GM12878 (cell line): ENCODE data around the gene ITGB5. TPM values are rescaled to one million over a fixed set of nuclear protein-coding genes. Genes with fewer than 3 reads are reported as not detected.

ENCODE experiments used
- BHLHE40 ChIP-seq, 2 experiments: fragments of 450-650 bp in 1 of 2; IDR thresholded peaks; 2 replicates each; pipeline ENCODE4 v1.6.1; 2011 to 2017; ENCODE audit warnings: low read depth in 2 of 2, borderline replicate concordance in 1 of 2, improper control_type of control experiment in 1 of 2, low read length in 1 of 2, mild to moderate bottlenecking in 1 of 2
- CBX3 ChIP-seq: fragments of 200-600 bp; sonication (generic); IDR thresholded peaks from 2 replicates; pipeline ENCODE4 v1.6.1; 2016; ENCODE audit warnings: low read depth, borderline replicate concordance
- GATAD2B ChIP-seq: fragments of 450-650 bp; conservative IDR thresholded peaks from 2 replicates; pipeline ENCODE4 v1.6.1; 2017; ENCODE audit warnings: low read depth, mild to moderate bottlenecking, moderate library complexity
- KLF5 ChIP-seq: fragments of 450-650 bp; IDR thresholded peaks from 2 replicates; pipeline ENCODE4 v1.6.1; 2014; ENCODE audit warnings: mild to moderate bottlenecking; ENCODE audit not compliant: partially characterized antibody
- MXI1 ChIP-seq: fragments of 150-350 bp; IDR thresholded peaks from 2 replicates; pipeline ENCODE4 v1.6.1; 2011; ENCODE audit warnings: low read depth, mild to moderate bottlenecking, inconsistent platforms, low read length, improper control_type of control experiment
- NR2C1 ChIP-seq: fragments of 450-650 bp; IDR thresholded peaks from 2 replicates; pipeline ENCODE4 v1.6.1; 2017; ENCODE audit warnings: antibody characterized with exemption, mild to moderate bottlenecking, moderate library complexity
- POLR2A ChIP-seq: IDR thresholded peaks from 2 replicates; pipeline ENCODE4 v1.6.1; 2011; ENCODE audit warnings: low read depth, mild to moderate bottlenecking, low read length
- RELA ChIP-seq: fragments of 450-650 bp; IDR thresholded peaks from 2 replicates; pipeline ENCODE4 v1.8.0; 2014; ENCODE audit warnings: borderline replicate concordance; ENCODE audit not compliant: partially characterized antibody
- RUNX3 ChIP-seq: IDR thresholded peaks from 2 replicates; pipeline ENCODE4 v1.6.1; 2012; ENCODE audit warnings: low read length, inconsistent platforms
- SUPT20H ChIP-seq: IDR thresholded peaks from 2 replicates; pipeline ENCODE4 v1.6.1; 2011; ENCODE audit warnings: low read depth, mild to moderate bottlenecking, low read length, moderate library complexity, borderline replicate concordance; ENCODE audit not compliant: control insufficient read depth
- WRNIP1 ChIP-seq: IDR thresholded peaks from 2 replicates; pipeline ENCODE4 v1.6.1; 2011; ENCODE audit warnings: low read depth, low read length, improper control_type of control experiment, borderline replicate concordance
- ZNF217 ChIP-seq: fragments of 450-650 bp; IDR thresholded peaks from 2 replicates; pipeline ENCODE4 v1.6.1; 2017; ENCODE audit warnings: antibody characterized with exemption, mild to moderate bottlenecking
- polyA plus RNA-seq, 11 experiments: library from polyadenylated mRNA; depleted of rRNA in 4 of 11; unstranded in 6 of 11; stranded (reverse) in 5 of 11; fragments of >200 nt; fragmentation: Nextera tagmentation in 4 of 11; fragmentation: Illumina TruSeq in 1 of 11; extraction: Ambion mirVana in 4 of 11; extraction: Trizol in 1 of 11; gene quantifications; 1 replicate in 1 of 11; 2 replicates in 10 of 11; pipeline versions ENCODE4 v1.2.1 to v1.2.3, GENCODE V29; 2011 to 2016; ENCODE audit warnings: inconsistent platforms in 2 of 11, missing spikeins in 2 of 11, low read depth in 1 of 11
- total RNA-seq, 4 experiments: library from RNA; depleted of rRNA in 3 of 4; stranded (reverse); fragments of >200 nt in 3 of 4; fragmentation: Illumina TruSeq in 1 of 4; extraction: Trizol in 1 of 4; gene quantifications; 2 replicates each; pipeline versions ENCODE4 v1.2.1 to v1.2.3, GENCODE V29; 2013 to 2021
- TF ChIP-seq, protein P1 (sequence below): IDR thresholded peaks from 2 replicates; pipeline ENCODE4 v1.6.1; 2011; ENCODE audit warnings: borderline replicate concordance, low read depth, mild to moderate bottlenecking, moderate library complexity, mixed read lengths, low read length; ENCODE audit not compliant: insufficient read depth; ENCODE audit errors: extremely low read length
- TF ChIP-seq, protein P2 (sequence below): IDR thresholded peaks from 2 replicates; pipeline ENCODE4 v1.6.1; 2012; ENCODE audit warnings: mild to moderate bottlenecking, low read depth, low read length
- TF ChIP-seq, protein P3 (sequence below): IDR thresholded peaks from 2 replicates; pipeline ENCODE4 v1.6.1; 2011; ENCODE audit warnings: low read depth, mild to moderate bottlenecking, low read length, moderate library complexity, borderline replicate concordance; ENCODE audit errors: extremely low read depth
- TF ChIP-seq, protein P4 (sequence below): fragments of 450-650 bp; IDR thresholded peaks from 2 replicates; pipeline ENCODE4 v1.6.1; 2017; ENCODE audit warnings: mild to moderate bottlenecking, moderate library complexity
- TF ChIP-seq, protein P5 (sequence below): fragments of 450-650 bp; IDR thresholded peaks from 2 replicates; pipeline ENCODE4 v1.6.1; 2017; ENCODE audit warnings: mild to moderate bottlenecking

The ITGB5 gene
- total and polyA plus RNA-seq, 10 of the 15 experiments (the other 5 are each of a cell fraction or from before 2014, with no cell fraction given): 0.05 to 10.0 (median 0.83) TPM; not detected in 2

DNA sequence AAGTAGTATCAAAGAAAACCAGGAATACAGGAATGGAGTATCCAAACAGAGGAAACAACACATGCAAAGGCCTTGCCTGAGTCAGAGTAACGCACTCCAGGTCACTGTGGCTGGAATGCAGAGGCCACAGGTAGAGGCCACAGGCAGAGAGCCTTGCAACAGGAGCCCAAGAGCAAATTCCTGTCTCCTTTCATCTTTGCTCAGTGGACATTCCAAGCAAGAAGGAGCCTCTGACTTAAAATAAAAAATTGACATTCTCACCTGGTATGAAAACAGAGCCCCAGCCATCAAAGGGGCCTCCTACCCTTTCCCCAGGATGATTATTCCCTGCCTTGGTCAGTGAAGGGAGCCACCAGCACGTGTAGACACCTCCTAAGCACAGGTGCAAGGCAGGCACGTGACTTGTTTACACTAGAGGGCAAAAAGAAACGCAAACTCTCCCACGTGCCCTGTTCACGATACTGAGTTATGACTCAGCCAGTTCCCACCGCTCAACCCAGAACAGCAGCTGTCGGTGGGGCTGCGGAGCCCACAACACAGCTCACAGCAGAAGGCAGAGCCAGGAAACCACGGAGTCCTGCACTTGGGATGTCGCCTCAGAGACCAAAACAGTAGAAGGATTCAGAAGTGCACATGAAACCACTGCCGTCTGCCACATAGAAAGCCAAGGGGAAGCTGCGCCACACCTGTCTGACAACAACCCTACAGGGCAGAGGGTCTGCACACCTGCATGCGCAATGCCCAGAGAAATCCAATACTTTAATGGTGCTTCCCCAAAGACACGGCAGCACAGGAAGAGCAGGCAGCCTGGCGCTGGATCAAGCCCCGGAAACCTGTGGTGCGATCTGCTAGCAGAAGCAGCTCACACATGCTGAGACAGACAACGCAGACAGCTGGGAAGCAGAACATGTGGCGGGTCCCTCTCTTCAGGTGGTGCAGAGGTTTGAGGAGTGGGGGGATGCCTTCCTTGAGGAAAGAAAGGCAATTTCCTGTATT lies 52.1 kb downstream of the ITGB5 start (continued):
- no peak for TF ChIP-seq SUPT20H
- TF ChIP-seq, protein P1, sequence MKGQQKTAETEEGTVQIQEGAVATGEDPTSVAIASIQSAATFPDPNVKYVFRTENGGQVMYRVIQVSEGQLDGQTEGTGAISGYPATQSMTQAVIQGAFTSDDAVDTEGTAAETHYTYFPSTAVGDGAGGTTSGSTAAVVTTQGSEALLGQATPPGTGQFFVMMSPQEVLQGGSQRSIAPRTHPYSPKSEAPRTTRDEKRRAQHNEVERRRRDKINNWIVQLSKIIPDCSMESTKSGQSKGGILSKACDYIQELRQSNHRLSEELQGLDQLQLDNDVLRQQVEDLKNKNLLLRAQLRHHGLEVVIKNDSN: peak; percentile 91
- TF ChIP-seq NR2C1: no peak
- TF ChIP-seq, protein P2, sequence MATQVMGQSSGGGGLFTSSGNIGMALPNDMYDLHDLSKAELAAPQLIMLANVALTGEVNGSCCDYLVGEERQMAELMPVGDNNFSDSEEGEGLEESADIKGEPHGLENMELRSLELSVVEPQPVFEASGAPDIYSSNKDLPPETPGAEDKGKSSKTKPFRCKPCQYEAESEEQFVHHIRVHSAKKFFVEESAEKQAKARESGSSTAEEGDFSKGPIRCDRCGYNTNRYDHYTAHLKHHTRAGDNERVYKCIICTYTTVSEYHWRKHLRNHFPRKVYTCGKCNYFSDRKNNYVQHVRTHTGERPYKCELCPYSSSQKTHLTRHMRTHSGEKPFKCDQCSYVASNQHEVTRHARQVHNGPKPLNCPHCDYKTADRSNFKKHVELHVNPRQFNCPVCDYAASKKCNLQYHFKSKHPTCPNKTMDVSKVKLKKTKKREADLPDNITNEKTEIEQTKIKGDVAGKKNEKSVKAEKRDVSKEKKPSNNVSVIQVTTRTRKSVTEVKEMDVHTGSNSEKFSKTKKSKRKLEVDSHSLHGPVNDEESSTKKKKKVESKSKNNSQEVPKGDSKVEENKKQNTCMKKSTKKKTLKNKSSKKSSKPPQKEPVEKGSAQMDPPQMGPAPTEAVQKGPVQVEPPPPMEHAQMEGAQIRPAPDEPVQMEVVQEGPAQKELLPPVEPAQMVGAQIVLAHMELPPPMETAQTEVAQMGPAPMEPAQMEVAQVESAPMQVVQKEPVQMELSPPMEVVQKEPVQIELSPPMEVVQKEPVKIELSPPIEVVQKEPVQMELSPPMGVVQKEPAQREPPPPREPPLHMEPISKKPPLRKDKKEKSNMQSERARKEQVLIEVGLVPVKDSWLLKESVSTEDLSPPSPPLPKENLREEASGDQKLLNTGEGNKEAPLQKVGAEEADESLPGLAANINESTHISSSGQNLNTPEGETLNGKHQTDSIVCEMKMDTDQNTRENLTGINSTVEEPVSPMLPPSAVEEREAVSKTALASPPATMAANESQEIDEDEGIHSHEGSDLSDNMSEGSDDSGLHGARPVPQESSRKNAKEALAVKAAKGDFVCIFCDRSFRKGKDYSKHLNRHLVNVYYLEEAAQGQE: no peak
- TF ChIP-seq ZNF217: no peak
- TF ChIP-seq RUNX3: peak; percentile 72
- 0 out of 2 replicates have a peak, but pooled peaks have one; percentile 38 for TF ChIP-seq POLR2A
- TF ChIP-seq, protein P3, sequence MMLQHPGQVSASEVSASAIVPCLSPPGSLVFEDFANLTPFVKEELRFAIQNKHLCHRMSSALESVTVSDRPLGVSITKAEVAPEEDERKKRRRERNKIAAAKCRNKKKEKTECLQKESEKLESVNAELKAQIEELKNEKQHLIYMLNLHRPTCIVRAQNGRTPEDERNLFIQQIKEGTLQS: peak; percentile 75; the same call in 1 of the 2 replicates
- TF ChIP-seq, protein P4, sequence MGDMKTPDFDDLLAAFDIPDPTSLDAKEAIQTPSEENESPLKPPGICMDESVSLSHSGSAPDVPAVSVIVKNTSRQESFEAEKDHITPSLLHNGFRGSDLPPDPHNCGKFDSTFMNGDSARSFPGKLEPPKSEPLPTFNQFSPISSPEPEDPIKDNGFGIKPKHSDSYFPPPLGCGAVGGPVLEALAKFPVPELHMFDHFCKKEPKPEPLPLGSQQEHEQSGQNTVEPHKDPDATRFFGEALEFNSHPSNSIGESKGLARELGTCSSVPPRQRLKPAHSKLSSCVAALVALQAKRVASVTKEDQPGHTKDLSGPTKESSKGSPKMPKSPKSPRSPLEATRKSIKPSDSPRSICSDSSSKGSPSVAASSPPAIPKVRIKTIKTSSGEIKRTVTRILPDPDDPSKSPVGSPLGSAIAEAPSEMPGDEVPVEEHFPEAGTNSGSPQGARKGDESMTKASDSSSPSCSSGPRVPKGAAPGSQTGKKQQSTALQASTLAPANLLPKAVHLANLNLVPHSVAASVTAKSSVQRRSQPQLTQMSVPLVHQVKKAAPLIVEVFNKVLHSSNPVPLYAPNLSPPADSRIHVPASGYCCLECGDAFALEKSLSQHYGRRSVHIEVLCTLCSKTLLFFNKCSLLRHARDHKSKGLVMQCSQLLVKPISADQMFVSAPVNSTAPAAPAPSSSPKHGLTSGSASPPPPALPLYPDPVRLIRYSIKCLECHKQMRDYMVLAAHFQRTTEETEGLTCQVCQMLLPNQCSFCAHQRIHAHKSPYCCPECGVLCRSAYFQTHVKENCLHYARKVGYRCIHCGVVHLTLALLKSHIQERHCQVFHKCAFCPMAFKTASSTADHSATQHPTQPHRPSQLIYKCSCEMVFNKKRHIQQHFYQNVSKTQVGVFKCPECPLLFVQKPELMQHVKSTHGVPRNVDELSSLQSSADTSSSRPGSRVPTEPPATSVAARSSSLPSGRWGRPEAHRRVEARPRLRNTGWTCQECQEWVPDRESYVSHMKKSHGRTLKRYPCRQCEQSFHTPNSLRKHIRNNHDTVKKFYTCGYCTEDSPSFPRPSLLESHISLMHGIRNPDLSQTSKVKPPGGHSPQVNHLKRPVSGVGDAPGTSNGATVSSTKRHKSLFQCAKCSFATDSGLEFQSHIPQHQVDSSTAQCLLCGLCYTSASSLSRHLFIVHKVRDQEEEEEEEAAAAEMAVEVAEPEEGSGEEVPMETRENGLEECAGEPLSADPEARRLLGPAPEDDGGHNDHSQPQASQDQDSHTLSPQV: peak; percentile 14; the same call in 1 of the 2 replicates
- peak; percentile 99 to 100 for TF ChIP-seq BHLHE40 (IDR thresholded peaks at IDR 0.05; ENCODE audit: borderline replicate concordance in 1 of 2, low read depth in 2 of 2, low read length in 1 of 2)
- no peak for TF ChIP-seq CBX3
- no peak for TF ChIP-seq WRNIP1
- no peak for TF ChIP-seq RELA
- peak; percentile 32 for TF ChIP-seq KLF5
- peak; percentile 86 for TF ChIP-seq GATAD2B
- peak; percentile 85 for TF ChIP-seq MXI1
- TF ChIP-seq, protein P5, sequence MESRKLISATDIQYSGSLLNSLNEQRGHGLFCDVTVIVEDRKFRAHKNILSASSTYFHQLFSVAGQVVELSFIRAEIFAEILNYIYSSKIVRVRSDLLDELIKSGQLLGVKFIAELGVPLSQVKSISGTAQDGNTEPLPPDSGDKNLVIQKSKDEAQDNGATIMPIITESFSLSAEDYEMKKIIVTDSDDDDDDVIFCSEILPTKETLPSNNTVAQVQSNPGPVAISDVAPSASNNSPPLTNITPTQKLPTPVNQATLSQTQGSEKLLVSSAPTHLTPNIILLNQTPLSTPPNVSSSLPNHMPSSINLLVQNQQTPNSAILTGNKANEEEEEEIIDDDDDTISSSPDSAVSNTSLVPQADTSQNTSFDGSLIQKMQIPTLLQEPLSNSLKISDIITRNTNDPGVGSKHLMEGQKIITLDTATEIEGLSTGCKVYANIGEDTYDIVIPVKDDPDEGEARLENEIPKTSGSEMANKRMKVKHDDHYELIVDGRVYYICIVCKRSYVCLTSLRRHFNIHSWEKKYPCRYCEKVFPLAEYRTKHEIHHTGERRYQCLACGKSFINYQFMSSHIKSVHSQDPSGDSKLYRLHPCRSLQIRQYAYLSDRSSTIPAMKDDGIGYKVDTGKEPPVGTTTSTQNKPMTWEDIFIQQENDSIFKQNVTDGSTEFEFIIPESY: no peak
